ENCODE data around the gene TGFB1. TPM values are rescaled to one million over a fixed set of nuclear protein-coding genes. Genes with fewer than 3 reads are reported as not detected.

TGFB1 gene
- total RNA-seq, 1 donor from 2014 or later = 25.7 TPM

DNA sequence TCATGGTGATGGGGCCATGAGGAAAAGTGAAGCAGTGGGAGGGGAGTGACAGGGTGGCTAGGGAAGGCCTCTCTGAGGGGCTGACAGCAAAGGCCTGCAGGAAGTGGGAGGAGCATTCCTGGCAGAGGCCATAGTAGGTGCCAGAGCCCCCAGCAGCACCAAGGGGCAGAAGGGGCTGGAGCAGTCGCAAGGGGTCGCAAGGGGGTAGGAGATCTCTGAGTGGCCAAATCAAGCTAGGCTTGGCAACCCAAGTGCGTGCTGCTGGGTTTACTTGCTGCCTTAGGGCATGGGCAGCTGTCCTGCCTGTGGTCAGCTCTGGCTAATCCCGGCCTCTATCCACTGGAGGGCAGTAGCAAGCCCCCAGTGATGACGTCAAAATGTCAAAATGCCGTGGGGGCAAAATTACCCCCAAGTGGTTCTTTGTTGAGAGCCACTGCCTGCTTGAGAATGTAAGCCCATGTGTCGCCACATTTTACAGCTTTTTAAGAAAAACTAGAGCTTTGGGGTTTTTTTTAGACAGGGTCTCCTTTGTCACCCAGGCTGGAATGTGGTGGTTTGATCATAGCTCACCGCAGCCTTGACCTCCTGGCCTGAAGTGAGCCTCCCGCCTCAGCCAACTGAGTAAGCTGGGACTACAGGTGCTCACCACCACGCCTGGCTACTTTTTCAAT, 32.0 kb downstream of the TGFB1 start:
- Histone ChIP-seq H3K4me3 (ENCODE audit: low read depth, low read length) (no peak overlapping the region), H3K27me3 (ENCODE audit: control insufficient read depth, insufficient read depth, low read length) (no peaks in the 10 kb centered on the region), H3K36me3 (ENCODE audit: control insufficient read depth, insufficient read depth, low read length) (peaks cover 3% of the 10 kb centered on the region)
- TF ChIP-seq, protein P1, sequence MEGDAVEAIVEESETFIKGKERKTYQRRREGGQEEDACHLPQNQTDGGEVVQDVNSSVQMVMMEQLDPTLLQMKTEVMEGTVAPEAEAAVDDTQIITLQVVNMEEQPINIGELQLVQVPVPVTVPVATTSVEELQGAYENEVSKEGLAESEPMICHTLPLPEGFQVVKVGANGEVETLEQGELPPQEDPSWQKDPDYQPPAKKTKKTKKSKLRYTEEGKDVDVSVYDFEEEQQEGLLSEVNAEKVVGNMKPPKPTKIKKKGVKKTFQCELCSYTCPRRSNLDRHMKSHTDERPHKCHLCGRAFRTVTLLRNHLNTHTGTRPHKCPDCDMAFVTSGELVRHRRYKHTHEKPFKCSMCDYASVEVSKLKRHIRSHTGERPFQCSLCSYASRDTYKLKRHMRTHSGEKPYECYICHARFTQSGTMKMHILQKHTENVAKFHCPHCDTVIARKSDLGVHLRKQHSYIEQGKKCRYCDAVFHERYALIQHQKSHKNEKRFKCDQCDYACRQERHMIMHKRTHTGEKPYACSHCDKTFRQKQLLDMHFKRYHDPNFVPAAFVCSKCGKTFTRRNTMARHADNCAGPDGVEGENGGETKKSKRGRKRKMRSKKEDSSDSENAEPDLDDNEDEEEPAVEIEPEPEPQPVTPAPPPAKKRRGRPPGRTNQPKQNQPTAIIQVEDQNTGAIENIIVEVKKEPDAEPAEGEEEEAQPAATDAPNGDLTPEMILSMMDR (IDR thresholded peaks at IDR 0.05; ENCODE audit: insufficient read depth, low read length, poor library complexity, severe bottlenecking) = peak; percentile 82
- no peak for DNase-seq (ENCODE audit: low read depth)

DNA sequence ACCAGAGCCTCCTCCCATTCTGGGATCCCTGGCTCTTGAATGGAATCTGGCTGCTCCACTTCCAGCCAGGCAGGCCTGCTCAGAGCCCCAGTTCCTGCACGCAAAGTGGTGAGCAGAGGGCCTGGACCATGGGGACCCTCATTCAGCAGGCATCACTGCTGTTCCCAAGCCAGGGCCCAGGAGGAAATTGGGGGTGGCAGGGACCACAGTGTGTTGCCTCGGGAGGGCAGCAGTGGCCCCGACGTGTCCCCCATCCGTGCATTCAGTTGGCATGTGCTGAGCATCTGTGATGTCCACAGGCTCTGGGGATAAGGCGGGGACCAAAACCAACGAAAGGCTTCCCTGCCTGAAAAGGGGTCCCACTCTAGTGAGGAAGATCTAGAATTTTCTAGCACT, 32.5 kb downstream of the TGFB1 start:
- TF ChIP-seq, protein P1 (IDR thresholded peaks at IDR 0.05; ENCODE audit: insufficient read depth, low read length, poor library complexity, severe bottlenecking) = no peak
- Histone ChIP-seq H3K4me3 (ENCODE audit: low read depth, low read length) (no peak overlapping the region), H3K36me3 (ENCODE audit: control insufficient read depth, insufficient read depth, low read length) (peaks cover 3% of the 10 kb centered on the region), H3K27me3 (ENCODE audit: control insufficient read depth, insufficient read depth, low read length) (no peaks in the 10 kb centered on the region)
- no peak for DNase-seq (ENCODE audit: low read depth)

DNA sequence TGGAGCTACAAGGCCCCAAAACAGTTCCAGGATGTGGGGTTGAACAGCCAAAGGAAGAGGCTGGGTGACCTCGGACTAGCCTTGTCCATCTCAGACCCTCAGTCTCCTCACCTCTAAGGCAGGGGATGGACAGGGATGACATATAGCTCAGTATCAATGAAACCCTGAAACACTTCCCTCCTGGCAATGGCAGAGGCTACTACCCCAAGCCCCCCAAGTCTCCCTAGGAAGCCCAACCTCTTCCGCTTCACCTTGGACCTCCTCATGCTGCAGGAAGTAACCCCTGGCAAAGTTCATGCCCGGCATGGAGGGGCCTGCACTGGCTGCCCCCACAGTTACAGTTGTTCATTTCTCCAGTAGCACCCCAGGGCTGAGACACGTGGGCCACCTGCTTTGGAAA, 33.2 kb downstream of the TGFB1 start:
- no peak for DNase-seq (ENCODE audit: low read depth)
- Histone ChIP-seq H3K27me3 (ENCODE audit: control insufficient read depth, insufficient read depth, low read length) (no peaks in the 10 kb centered on the region), H3K4me3 (ENCODE audit: low read depth, low read length) (no peak overlapping the region), H3K36me3 (ENCODE audit: control insufficient read depth, insufficient read depth, low read length) (peaks cover 3% of the 10 kb centered on the region)
- TF ChIP-seq, protein P1 (IDR thresholded peaks at IDR 0.05; ENCODE audit: insufficient read depth, low read length, poor library complexity, severe bottlenecking) = no peak

DNA sequence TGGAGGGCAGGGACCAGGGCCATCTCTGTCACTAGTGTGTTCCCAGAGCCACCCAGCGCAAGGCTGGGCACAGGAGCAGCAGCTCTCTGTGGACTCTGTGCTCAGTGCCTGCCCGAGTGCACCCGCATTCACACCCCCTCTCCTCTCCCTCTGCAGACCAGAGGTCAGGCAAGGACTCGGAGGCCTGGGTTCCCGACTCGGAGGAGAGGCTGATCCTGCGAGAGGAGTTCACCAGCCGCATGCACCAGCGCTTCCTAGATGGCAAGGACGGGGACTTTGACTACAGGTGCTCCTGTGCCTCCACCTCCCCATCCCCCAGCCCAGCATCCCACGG, 33.6 kb downstream of the TGFB1 start:
- Histone ChIP-seq H3K36me3 (ENCODE audit: control insufficient read depth, insufficient read depth, low read length) (peaks cover 3% of the 10 kb centered on the region), H3K27me3 (ENCODE audit: control insufficient read depth, insufficient read depth, low read length) (no peaks in the 10 kb centered on the region), H3K4me3 (ENCODE audit: low read depth, low read length) (no peak overlapping the region)
- no peak for DNase-seq (ENCODE audit: low read depth)
- TF ChIP-seq, protein P1 (IDR thresholded peaks at IDR 0.05; ENCODE audit: insufficient read depth, low read length, poor library complexity, severe bottlenecking) = no peak

DNA sequence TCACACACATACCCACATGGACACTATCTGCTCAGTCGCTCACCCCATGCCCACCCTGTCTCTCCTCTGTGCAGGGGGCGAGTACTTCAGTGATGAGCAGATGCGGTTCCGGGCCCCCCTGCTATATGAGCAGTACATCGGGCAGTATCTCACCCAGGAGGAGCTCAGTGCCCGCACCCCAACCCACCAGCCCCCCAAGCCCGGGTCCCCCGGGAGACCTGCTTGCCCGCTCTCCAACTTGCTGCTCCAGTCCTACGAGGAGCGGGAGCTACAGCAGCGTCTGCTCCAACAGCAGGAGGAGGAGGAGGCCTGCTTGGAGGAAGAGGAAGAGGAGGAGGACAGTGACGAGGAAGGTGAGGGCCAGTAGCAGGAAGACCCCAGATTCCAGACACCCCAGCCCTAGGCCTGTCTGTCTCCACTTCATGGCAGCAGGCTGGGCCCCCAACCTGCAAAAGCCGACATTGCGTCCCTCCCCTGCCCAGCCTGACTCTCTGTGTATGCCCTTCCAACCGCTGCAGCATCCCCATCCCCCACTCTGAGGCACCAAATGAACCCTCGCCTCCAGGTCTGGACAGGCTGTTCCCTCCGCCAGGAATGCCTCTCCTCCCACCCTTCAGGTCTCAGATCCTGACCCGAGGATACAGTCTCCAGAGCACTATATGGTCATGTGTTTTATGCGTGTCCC, 34.1 kb downstream of the TGFB1 start:
- no peak for DNase-seq (ENCODE audit: low read depth)
- H3K36me3 ChIP-seq (ENCODE audit: control insufficient read depth, insufficient read depth, low read length) = peaks cover 3% of the 10 kb centered on the region
- TF ChIP-seq, protein P1 (IDR thresholded peaks at IDR 0.05; ENCODE audit: insufficient read depth, low read length, poor library complexity, severe bottlenecking) = no peak
- no peak overlapping the region for H3K4me3 ChIP-seq (ENCODE audit: low read depth, low read length)
- no peaks in the 10 kb centered on the region for H3K27me3 ChIP-seq (ENCODE audit: control insufficient read depth, insufficient read depth, low read length)

All from kidney epithelial cell (primary cell).